IPS-18a (cell line): ENCODE data around the gene ACOT7.
A peak's percentile ranks its signal among the peaks of the same experiment; 100 is the strongest.
"Not testable (repeated sequence)": the region's sequence is repeated elsewhere in the genome, so short reads cannot be mapped to it uniquely, and the experiment has no call there.

Experiments used
- H3K27ac ChIP-seq: one replicate; pipeline ENCODE4 v1.5.1; 2013; ENCODE audit warnings: low read length
- H3K27me3 ChIP-seq: one replicate; pipeline ENCODE4 v1.6.1; 2013; ENCODE audit warnings: mild to moderate bottlenecking, low read length; ENCODE audit not compliant: control insufficient read depth, insufficient read depth
- H3K36me3 ChIP-seq: one replicate; pipeline ENCODE4 v1.6.1; 2013; ENCODE audit warnings: low read depth, low read length; ENCODE audit not compliant: control insufficient read depth
- H3K4me1 ChIP-seq: one replicate; pipeline ENCODE4 v1.6.1; 2013; ENCODE audit warnings: low read depth, low read length; ENCODE audit not compliant: control insufficient read depth
- H3K4me3 ChIP-seq: one replicate; pipeline ENCODE4 v1.5.1; 2013; ENCODE audit warnings: low read length
- H3K9ac ChIP-seq: one replicate; pipeline ENCODE4 v1.6.1; 2013; ENCODE audit warnings: mild to moderate bottlenecking, low read length, moderate library complexity
- H3K9me3 ChIP-seq: one replicate; pipeline ENCODE4 v1.6.1; 2013; ENCODE audit warnings: low read depth, low read length; ENCODE audit not compliant: control insufficient read depth

ACOT7 gene, protein sequence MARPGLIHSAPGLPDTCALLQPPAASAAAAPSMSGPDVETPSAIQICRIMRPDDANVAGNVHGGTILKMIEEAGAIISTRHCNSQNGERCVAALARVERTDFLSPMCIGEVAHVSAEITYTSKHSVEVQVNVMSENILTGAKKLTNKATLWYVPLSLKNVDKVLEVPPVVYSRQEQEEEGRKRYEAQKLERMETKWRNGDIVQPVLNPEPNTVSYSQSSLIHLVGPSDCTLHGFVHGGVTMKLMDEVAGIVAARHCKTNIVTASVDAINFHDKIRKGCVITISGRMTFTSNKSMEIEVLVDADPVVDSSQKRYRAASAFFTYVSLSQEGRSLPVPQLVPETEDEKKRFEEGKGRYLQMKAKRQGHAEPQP

GRCh38 chr1:6393400-6394187, at the start of gene ACOT7:
Gene ACOT7 (minus strand): TSS chr1:6393767. CDS start chr1:6393399, 368 bp downstream.
- Histone ChIP-seq H3K27me3 (no peaks in the 10 kb centered on the region), H3K4me1 (peaks cover 11% of the 10 kb centered on the region), H3K9me3 (no peaks in the 10 kb centered on the region), H3K36me3 (no peaks in the 10 kb centered on the region), H3K4me3 (peak within 1 kb of the TSS; percentile 62), H3K27ac (no peak within 1 kb of the TSS), H3K9ac (peak within 1 kb of the TSS; percentile 76)

DNA sequence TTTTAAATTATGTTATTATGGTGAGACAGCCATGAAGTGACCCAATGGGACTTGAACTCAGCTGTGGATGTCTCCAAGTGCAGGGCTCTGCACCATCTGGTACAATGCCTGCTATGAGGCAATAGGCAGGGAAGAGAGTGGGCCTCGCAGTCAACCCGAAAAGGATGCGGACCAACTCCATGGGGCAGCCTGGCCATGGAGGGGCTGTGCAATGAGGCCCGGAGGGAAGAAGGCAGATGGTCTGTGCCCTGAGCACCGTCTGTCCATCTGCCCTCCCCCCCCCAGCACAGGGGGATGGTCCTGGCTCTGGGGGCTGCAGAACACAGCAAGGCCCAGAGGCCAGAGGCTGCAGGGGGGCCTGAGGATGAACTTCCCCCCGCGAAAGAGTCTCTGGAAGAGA, 48.0 kb upstream of the ACOT7 start:
- peaks cover 26% of the 10 kb centered on the region for H3K27me3 ChIP-seq
- H3K36me3 ChIP-seq: no peaks in the 10 kb centered on the region
- H3K4me3 ChIP-seq: no peak overlapping the region
- H3K27ac ChIP-seq: no peak overlapping the region
- no peaks in the 10 kb centered on the region for H3K9me3 ChIP-seq
- peaks cover 2% of the 10 kb centered on the region for H3K4me1 ChIP-seq
- no peak overlapping the region for H3K9ac ChIP-seq

- H3K4me3 ChIP-seq: peak overlapping the region; percentile 37
Measured at GRCh38 chr1:6440198-6441126, 46.9 kb upstream of the ACOT7 start.

DNA sequence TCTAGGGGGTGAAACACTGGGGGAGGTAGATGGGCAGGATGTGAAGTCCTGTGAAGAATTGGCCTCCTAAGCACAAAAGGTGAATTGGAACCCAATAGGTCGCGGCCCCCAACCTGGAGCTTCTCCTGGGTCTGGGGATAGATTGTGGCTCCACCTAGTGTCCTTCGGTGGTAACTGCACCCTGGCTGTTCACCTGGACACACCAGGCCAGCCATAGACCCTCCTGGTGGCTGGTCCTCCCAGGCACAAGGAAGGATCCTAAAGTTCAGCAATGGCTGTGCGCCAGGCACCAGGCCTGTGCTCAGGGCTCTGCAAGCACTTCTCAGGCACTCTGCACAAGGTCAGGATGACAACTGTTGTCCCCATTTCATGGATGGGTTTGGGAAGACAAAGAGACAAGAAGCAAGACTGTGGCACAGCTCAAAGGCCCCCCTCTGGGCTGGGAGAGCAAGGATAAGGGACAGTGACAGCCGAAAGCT, 44.5 kb upstream of the ACOT7 start:
- Histone ChIP-seq H3K4me1 (no peaks in the 10 kb centered on the region), H3K27me3 (peaks cover 26% of the 10 kb centered on the region), H3K9me3 (no peaks in the 10 kb centered on the region), H3K36me3 (no peaks in the 10 kb centered on the region), H3K9ac (no peak overlapping the region), H3K27ac (no peak overlapping the region), H3K4me3 (no peak overlapping the region)

More at GRCh38 chr1:6440198-6441126, 46.9 kb upstream of the ACOT7 start:
- no peaks in the 10 kb centered on the region for H3K9me3 ChIP-seq
- no peak overlapping the region for H3K27ac ChIP-seq
- no peaks in the 10 kb centered on the region for H3K36me3 ChIP-seq
- no peaks in the 10 kb centered on the region for H3K4me1 ChIP-seq
- no peak overlapping the region for H3K9ac ChIP-seq
- H3K27me3 ChIP-seq: peaks cover 26% of the 10 kb centered on the region

DNA sequence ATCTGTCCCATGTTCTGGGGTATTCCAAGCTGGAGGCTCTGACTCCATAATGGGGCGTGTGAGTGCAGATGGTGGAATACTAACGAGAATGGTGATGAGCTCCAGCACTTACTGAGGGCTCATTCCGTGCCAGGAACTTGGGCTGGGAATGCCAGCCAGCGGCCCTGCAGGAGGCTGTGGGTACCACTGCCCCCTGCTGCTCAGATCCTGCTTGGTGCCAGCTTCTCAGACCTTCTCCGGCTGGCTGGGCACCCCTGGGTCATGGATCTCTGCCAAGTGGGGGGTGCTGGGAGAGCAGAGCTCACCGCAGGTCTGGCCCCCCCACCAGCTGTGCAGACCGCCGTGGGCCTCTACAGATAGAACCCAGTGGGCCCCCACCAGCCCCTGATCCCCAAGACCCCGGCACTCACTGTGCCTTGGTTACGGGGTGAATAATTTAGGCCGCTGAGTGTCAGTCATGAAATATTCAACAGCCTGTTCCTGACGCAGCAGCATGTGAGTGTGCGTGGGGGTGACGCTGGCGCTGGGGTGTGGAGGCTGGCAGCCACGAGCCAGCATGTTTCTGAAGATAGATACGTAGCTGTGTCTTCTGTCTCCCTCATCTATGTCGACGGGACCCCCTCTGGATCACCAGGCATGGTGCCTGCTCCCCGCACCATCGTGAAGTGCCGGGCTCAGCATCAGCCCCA, 43.6 kb upstream of the ACOT7 start:
- not testable (repeated sequence) for H3K9me3 ChIP-seq, H3K9ac ChIP-seq, H3K4me1 ChIP-seq, H3K27ac ChIP-seq, H3K36me3 ChIP-seq, H3K4me3 ChIP-seq
- peaks cover 26% of the 10 kb centered on the region for H3K27me3 ChIP-seq

GRCh38 chr1:6436277-6436676, 42.7 kb upstream of the ACOT7 start:
- not testable (repeated sequence) for H3K9ac ChIP-seq, H3K36me3 ChIP-seq, H3K4me3 ChIP-seq, H3K4me1 ChIP-seq, H3K9me3 ChIP-seq, H3K27ac ChIP-seq
- peaks cover 18% of the 10 kb centered on the region for H3K27me3 ChIP-seq

DNA sequence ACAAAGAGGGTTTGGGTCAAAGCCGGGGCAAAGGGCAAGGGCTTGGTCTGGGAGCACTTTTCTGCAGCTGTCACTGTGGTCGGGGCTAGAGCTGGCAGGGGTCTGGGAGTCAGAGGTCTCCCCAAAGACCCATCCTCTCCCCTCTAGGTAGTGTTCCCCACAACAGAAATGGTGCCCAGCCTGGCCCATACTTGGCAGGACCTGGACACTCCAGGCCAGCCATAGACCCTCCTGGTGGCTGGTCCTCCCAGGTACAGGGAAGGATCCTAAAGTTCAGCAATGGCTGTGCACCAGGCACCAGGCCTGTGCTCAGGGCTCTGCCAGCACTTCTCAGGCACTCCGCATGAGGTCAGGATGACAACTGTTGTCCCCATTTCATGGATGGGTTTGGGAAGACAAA, 42.0 kb upstream of the ACOT7 start:
- H3K9ac ChIP-seq: no peak overlapping the region
- no peaks in the 10 kb centered on the region for H3K9me3 ChIP-seq
- peaks cover 12% of the 10 kb centered on the region for H3K27me3 ChIP-seq
- no peak overlapping the region for H3K4me3 ChIP-seq
- H3K4me1 ChIP-seq: no peaks in the 10 kb centered on the region
- H3K36me3 ChIP-seq: no peaks in the 10 kb centered on the region
- H3K27ac ChIP-seq: no peak overlapping the region

DNA sequence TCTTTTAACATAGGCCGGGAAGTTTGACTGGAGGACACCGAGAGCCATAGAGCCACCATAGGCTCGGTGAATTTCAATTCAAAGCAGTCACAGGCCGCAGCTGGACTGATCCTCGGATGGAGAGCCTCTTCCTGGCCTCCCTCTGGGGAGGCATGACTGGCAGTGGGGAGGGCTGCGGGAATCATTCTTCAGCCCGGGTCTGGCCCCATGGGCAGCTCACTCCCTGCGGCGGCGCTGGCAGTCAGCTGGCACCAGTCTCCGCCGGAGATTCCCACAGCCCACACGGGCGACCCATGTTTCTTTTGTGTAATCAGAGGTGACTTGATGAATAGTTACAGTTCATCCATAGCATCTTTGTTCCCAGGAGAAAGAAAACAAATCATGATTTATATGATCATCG, 41.6 kb upstream of the ACOT7 start:
- Histone ChIP-seq H3K9ac (no peak overlapping the region), H3K36me3 (no peaks in the 10 kb centered on the region), H3K27ac (no peak overlapping the region), H3K4me3 (no peak overlapping the region), H3K9me3 (no peaks in the 10 kb centered on the region), H3K27me3 (peaks cover 12% of the 10 kb centered on the region), H3K4me1 (no peaks in the 10 kb centered on the region)

DNA sequence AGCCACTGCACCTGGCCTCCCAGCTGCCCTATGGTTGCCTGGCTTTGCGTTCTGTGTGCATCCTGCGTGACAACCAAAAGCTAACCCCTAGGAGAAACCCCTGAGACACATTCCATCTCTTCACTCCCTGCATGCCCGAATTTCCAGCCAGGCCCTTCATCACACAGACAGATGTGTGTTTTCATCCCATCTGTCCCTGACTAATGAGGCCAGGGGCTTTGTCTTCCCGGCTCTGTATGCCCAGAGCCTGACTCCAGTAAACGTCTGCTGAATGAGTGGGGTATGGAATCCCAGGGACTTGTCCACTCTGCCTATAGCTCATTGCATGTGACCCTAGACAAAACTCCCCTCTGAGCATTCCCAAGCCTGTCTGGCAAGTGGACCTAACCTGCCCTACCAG, 40.6 kb upstream of the ACOT7 start:
- peaks cover 5% of the 10 kb centered on the region for H3K27me3 ChIP-seq
- no peaks in the 10 kb centered on the region for H3K36me3 ChIP-seq
- no peaks in the 10 kb centered on the region for H3K4me1 ChIP-seq
- H3K9me3 ChIP-seq: no peaks in the 10 kb centered on the region
- no peak overlapping the region for H3K4me3 ChIP-seq
- H3K9ac ChIP-seq: no peak overlapping the region
- no peak overlapping the region for H3K27ac ChIP-seq

GRCh38 chr1:6431645-6432579, 38.3 kb upstream of the ACOT7 start:
- H3K36me3 ChIP-seq, H3K4me3 ChIP-seq, H3K4me1 ChIP-seq, H3K27ac ChIP-seq, H3K9me3 ChIP-seq, H3K9ac ChIP-seq: not testable (repeated sequence)
- H3K27me3 ChIP-seq: peaks cover 12% of the 10 kb centered on the region
